AG10803 (cell line): ENCODE measurements around the gene COL25A1.

ENCODE experiments used
- DNase-seq: peaks from one replicate; pipeline ENCODE4 v3.0.0; 2010; ENCODE audit warnings: low read depth
- H3K4me3 ChIP-seq: 2 replicates; pipeline ENCODE4 v1.5.1; 2011; ENCODE audit warnings: mild to moderate bottlenecking, low read length, control low read depth
- TF ChIP-seq, protein P1 (sequence below): conservative IDR thresholded peaks from 2 replicates; pipeline ENCODE4 v1.5.1; 2011; ENCODE audit warnings: mild to moderate bottlenecking, low read length, control low read depth, inconsistent platforms

COL25A1 gene

DNA sequence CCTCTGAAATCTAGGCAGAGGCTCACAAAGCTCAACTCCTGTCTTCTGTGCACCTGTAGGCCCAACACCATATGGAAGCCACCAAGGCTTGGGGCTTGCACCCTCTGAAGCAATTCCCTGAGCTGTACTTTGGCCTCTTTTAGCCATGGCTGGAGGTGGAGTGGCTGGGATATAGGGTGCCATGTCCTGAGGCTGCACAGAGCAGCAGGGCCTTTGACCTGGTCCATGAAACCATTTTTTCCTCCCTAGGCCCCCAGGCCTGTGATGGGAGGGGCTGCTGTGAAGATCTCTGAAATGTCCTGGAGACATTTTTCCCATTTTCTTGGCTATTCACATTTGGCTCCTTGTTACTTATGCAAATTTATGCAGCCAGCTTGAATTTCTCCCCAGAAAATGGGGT, 20.9 kb upstream of the COL25A1 start:
- no peak overlapping the region for H3K4me3 ChIP-seq
- DNase-seq, result no peak
- TF ChIP-seq, protein P1, sequence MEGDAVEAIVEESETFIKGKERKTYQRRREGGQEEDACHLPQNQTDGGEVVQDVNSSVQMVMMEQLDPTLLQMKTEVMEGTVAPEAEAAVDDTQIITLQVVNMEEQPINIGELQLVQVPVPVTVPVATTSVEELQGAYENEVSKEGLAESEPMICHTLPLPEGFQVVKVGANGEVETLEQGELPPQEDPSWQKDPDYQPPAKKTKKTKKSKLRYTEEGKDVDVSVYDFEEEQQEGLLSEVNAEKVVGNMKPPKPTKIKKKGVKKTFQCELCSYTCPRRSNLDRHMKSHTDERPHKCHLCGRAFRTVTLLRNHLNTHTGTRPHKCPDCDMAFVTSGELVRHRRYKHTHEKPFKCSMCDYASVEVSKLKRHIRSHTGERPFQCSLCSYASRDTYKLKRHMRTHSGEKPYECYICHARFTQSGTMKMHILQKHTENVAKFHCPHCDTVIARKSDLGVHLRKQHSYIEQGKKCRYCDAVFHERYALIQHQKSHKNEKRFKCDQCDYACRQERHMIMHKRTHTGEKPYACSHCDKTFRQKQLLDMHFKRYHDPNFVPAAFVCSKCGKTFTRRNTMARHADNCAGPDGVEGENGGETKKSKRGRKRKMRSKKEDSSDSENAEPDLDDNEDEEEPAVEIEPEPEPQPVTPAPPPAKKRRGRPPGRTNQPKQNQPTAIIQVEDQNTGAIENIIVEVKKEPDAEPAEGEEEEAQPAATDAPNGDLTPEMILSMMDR, result no peak

DNA sequence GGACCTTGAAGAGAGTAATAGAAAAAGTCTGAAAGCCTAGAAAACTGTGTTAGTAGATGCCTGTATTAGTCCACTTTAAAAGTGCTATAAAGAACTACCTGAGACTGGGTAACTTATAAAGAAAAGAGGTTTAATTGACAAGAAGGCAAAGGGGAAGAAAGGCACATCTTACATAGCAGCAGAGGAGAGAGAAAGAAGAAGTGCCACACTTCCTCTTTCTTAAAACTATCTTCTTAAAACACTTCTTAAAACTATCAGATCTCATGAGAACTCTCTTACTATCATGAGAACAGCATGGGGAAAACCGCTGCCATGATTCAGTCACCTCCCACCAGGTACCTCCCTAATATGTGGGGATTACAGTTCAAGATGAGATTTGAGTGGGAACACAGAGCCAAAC, 18.8 kb upstream of the COL25A1 start:
- DNase-seq, result no peak
- no peak overlapping the region for H3K4me3 ChIP-seq
- TF ChIP-seq, protein P1, result no peak

DNA sequence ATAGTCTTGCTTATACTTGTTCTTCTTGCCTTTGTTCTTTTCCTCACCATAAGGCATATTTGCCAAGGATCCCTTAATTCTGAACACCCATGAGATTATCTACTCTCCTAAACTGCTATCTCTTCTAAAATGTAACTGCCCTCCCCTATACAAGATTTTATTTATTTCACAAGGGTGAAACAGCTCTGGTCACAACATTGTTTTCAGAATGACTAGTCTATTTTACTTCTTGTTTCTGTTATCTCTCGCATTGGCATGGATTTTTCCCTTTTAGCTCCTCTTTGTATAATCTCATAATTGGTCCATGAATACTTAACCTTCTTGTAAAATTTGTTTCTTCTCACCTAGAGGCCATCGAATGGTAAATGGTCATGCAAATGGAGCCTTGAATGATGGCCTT, 17.2 kb upstream of the COL25A1 start:
- no peak for DNase-seq
- TF ChIP-seq, protein P1, result no peak
- no peak overlapping the region for H3K4me3 ChIP-seq

DNA sequence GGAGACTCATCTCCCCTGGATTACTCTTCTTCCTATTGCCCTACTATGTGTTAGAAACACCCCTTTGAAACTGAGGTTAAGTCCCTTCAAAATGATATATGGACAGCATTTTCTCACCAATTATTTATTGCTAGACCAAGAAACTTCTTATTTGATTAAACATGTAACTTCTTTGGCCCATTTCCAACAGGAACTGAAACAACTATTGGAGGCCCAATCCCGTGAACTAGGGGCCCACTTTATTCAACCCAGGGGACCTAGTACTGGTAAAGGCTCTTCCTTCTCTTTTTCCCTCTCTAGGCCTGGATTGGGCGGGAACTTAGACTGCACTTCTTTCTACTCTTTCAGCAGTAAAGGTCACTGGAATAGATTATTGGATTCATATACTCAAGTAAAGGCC, 16.7 kb upstream of the COL25A1 start:
- no peak overlapping the region for H3K4me3 ChIP-seq
- TF ChIP-seq, protein P1, result no peak
- no peak for DNase-seq

DNA sequence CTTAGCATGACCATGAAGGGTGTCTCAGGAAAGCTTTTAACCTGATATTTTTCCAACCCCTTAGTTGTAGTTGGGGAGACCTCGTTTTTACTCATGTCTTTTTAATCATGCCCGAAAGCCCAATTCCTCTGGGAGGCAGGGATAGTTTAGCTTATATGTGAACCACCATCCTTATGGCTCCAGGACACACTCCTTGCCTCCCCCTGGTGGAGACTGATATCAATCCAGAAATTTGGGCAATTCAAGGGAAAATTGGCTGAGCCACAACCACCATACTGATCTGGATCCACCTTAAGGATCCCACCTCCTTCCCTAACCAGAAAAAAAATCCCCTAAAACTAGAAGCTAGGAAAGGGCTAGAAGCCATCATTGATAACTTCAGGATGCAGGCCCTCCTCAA, 13.4 kb upstream of the COL25A1 start:
- no peak overlapping the region for H3K4me3 ChIP-seq
- TF ChIP-seq, protein P1, result peak; percentile 48
- DNase-seq, result no peak

DNA sequence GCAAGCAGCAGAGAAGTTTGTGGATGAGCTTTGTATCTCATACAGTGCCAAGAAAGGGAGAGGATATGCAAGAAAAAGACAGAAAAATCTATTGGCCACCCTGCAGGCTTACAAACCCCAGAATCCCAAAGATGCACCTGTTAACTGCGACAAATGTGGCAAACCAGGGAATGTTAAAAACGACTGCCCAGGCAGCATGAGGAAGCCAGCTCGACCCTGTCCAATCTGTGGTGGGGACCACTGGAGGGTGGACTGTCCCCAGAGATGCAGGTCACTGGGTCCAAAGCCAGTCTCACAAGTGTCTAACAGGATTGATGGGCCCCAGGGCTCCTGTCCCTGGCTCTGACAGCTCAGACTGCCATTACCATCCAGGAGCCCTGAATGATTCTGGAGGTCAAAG, 12.9 kb upstream of the COL25A1 start:
- TF ChIP-seq, protein P1, result no peak
- H3K4me3 ChIP-seq, result no peak overlapping the region
- no peak for DNase-seq

DNA sequence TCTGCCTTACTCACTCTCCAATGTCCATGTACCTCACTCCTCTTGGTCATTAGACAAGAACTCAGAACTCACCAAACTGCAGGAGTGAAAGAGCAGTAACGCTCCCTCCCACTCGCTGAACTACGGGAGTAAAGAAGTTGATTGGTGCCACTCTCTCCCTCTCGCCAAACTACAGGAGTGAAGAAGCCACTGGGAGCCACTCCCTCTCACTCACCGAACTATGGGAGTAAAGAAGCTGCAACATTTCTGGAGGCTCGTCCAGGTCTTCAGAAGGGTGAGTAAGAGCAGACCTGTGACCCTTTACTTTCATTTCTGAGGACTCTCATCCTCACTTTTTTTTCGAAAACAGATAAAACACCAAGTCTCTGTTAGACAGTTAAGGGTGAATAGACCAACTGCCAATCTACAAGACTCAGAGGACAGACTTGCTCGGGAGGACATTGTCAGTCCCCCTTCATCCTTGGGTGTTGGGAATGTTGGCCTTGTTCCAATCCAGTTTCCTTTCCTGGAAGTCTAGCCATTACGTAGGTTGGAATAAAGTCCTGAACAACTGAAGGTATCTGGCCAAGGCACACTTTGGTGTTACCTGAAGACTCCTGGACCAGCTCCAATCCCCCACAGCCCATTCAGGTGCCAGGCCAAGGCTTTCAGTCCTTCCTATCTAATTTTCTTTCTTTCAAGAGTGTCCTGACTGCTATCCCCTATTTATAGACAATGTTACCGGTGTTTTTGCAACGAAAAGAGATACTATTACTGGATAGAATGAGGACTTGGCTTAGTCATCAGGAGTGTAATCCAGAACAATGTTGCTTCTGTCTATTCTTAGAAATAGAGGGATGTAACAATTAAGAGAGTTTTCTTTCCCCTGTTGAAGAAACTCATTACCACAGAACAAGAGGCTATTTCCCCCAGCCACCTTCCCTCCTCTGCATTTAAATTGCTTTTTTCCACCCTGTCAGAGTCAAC, 11.0 kb upstream of the COL25A1 start:
- TF ChIP-seq, protein P1, result no peak
- DNase-seq, result no peak
- no peak overlapping the region for H3K4me3 ChIP-seq
